H1 (cell line): ENCODE data around the gene STK36. TPM values are rescaled to one million over a fixed set of nuclear protein-coding genes. Genes with fewer than 3 reads are reported as not detected.

Experiments used
- JUND ChIP-seq: IDR thresholded peaks from 2 replicates; pipeline ENCODE4 v1.6.1; 2011; ENCODE audit warnings: mild to moderate bottlenecking, improper control_type of control experiment, low read length
- PHF8 ChIP-seq: fragments of 200-600 bp; sonication (generic); conservative IDR thresholded peaks from 2 replicates; pipeline ENCODE4 v1.7.1; 2012; ENCODE audit warnings: low read depth, mild to moderate bottlenecking, inconsistent platforms, low read length, moderate library complexity
- polyA plus RNA-seq, 7 experiments: library from polyadenylated mRNA; depleted of rRNA in 3 of 7; stranded (reverse) in 5 of 7; unstranded in 2 of 7; fragments of >200 nt in 5 of 7; fragments of 200-250 nt in 2 of 7; gene quantifications; 1 replicate in 5 of 7; 2 replicates in 1 of 7; 4 replicates in 1 of 7; pipeline versions ENCODE4 v1.2.1 to v1.2.3, GENCODE V29; 2011 to 2013; ENCODE audit warnings: missing spikeins in 2 of 7, mixed read lengths in 2 of 7
- total RNA-seq: library from RNA; stranded (reverse); fragmentation: NEBNext Ultra II Directional; extraction: Animal tissue kit (Norgen Biotek cat#: 25700); gene quantifications from 2 replicates; pipeline ENCODE4 v1.2.1, GENCODE V29; 2021

STK36 gene
- total and polyA plus RNA-seq, 2 of the 8 experiments (the other 6 are each of a cell fraction or from before 2014, with no cell fraction given): 41.4 to 57.6 TPM

DNA sequence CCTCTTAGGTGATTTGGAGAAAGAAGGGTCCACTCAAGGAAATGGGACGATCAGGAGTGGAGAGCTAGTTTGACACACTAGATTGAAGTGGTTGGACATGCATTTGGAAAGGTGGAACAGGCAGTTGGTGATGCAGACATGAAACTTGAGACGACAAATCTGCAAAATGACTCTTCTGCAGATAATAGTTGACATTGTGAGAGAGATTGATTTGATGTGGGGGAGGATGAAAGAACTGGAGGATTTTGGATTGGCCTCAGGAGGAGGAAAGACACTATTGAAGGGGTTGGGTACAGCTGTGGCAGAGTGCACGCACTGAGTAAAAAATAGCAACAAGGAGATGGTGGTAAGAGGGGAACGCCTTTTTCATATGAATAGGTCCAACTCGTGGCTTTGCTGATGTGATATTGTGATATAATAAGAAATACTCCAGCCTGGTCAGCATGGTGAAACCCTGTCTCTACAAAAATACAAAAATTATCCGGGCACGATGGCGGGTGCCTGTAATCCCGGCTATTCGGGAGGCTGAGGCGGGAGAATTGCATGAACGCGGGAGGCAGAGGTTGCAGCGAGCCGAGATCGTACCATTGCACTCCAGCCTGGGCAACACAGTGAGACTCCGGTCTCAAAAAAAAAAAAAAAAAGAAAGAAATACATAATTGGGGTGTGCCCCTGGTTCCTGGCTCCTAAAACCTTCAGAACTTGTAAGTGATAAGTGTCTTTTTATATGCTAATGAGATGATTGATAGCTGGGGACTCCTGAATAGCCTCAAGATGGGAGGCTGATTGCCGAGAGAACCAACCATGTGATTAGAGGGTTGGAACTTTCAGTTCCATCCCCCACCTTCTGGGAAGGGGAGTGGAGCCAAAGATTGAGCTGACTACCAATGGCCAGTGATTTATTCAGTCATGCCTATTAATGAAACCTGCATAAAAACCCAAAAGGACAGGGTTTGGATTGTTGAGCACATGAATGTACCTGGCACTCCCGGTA lies 48.5 kb downstream of the STK36 start (continued):
- TF ChIP-seq JUND (no peak), PHF8 (no peak)
